Measurements from ENCODE around the gene ATP5IF1. TPM values are rescaled to one million over a fixed set of nuclear protein-coding genes. Genes with fewer than 3 reads are reported as not detected.

ATP5IF1 gene
- total RNA-seq, result 100 to 1,000 TPM in 1 of 3 donors, 10 to 100 TPM in 2; 81.1 to 101 (median 91.1) TPM
- 116 TPM for total RNA-seq (2013)

GRCh38 chr1:28235755-28236655 lies at the start of gene ATP5IF1:
TSS of gene ATP5IF1 (plus strand) at chr1:28236124. CDS start at chr1:28236184, 60 bp downstream.
- Histone ChIP-seq H3K27ac (ENCODE audit: low read length) (peak within 1 kb of the TSS; percentile 66), H3K36me3 (ENCODE audit: control insufficient read depth, insufficient read depth, low read length) (peaks cover 6% of the 10 kb centered on the region), H3K4me1 (ENCODE audit: control insufficient read depth, insufficient read depth, low read length) (peaks cover 39% of the 10 kb centered on the region), H3K9me3 (ENCODE audit: control insufficient read depth, insufficient read depth, low read length) (no peaks in the 10 kb centered on the region), H3K27me3 (ENCODE audit: control insufficient read depth, insufficient read depth, low read length) (no peaks in the 10 kb centered on the region), H3K4me3 (ENCODE audit: low read length) (peak within 1 kb of the TSS; percentile 76)
- H3K9me3 Mint-ChIP-seq, result no peaks in the 10 kb centered on the region
- H3K4me1 Mint-ChIP-seq, result peaks cover 12 to 13% of the 10 kb centered on the region in 2 donors
- intact Hi-C loops (cut with micrococcal nuclease), result loop anchor here (1.0 kb wide), 2 partner anchors 10 to 23 kb away; partner anchors contain the start of gene SESN2
- no peak within 1 kb of the TSS for H3K4me3 Mint-ChIP-seq
- no peaks in the 10 kb centered on the region for H3K27me3 Mint-ChIP-seq (ENCODE audit: low read depth in 2 of 2)
- H3K36me3 Mint-ChIP-seq, result no peaks in the 10 kb centered on the region
- H3K27ac Mint-ChIP-seq, result no peak within 1 kb of the TSS
- TF ChIP-seq, protein P1, sequence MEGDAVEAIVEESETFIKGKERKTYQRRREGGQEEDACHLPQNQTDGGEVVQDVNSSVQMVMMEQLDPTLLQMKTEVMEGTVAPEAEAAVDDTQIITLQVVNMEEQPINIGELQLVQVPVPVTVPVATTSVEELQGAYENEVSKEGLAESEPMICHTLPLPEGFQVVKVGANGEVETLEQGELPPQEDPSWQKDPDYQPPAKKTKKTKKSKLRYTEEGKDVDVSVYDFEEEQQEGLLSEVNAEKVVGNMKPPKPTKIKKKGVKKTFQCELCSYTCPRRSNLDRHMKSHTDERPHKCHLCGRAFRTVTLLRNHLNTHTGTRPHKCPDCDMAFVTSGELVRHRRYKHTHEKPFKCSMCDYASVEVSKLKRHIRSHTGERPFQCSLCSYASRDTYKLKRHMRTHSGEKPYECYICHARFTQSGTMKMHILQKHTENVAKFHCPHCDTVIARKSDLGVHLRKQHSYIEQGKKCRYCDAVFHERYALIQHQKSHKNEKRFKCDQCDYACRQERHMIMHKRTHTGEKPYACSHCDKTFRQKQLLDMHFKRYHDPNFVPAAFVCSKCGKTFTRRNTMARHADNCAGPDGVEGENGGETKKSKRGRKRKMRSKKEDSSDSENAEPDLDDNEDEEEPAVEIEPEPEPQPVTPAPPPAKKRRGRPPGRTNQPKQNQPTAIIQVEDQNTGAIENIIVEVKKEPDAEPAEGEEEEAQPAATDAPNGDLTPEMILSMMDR (IDR thresholded peaks at IDR 0.05), result no peak
- under 1% methylated on average over 60 of the region's 60 CpGs for WGBS (ENCODE audit: insufficient coverage)
- ATAC-seq, result peak; percentile 94 to 98 (median 95)
- peak; percentile 91 to 98 for DNase-seq

GRCh38 chr1:28190337-28190979 lies 45.5 kb upstream of the ATP5IF1 start:
- H3K36me3 Mint-ChIP-seq, result no peaks in the 10 kb centered on the region
- no peaks in the 10 kb centered on the region for H3K27me3 Mint-ChIP-seq (ENCODE audit: low read depth in 2 of 2)
- intact Hi-C loops (cut with micrococcal nuclease), result no loop called here
- WGBS (ENCODE audit: insufficient coverage), result 73% methylated on average over 3 of the region's 3 CpGs
- Histone ChIP-seq H3K4me3 (ENCODE audit: low read length) (no peak overlapping the region), H3K36me3 (ENCODE audit: control insufficient read depth, insufficient read depth, low read length) (no peaks in the 10 kb centered on the region), H3K9me3 (ENCODE audit: control insufficient read depth, insufficient read depth, low read length) (no peaks in the 10 kb centered on the region), H3K27ac (ENCODE audit: low read length) (no peak overlapping the region), H3K27me3 (ENCODE audit: control insufficient read depth, insufficient read depth, low read length) (no peaks in the 10 kb centered on the region), H3K4me1 (ENCODE audit: control insufficient read depth, insufficient read depth, low read length) (peaks cover 22% of the 10 kb centered on the region)
- DNase-seq (no peak), ATAC-seq (no peak)
- TF ChIP-seq, protein P1 (IDR thresholded peaks at IDR 0.05), result no peak
- no peak overlapping the region for H3K4me3 Mint-ChIP-seq
- H3K27ac Mint-ChIP-seq, result no peak overlapping the region
- no peaks in the 10 kb centered on the region for H3K9me3 Mint-ChIP-seq
- H3K4me1 Mint-ChIP-seq, result peaks cover 17 to 22% of the 10 kb centered on the region in 2 donors

DNA sequence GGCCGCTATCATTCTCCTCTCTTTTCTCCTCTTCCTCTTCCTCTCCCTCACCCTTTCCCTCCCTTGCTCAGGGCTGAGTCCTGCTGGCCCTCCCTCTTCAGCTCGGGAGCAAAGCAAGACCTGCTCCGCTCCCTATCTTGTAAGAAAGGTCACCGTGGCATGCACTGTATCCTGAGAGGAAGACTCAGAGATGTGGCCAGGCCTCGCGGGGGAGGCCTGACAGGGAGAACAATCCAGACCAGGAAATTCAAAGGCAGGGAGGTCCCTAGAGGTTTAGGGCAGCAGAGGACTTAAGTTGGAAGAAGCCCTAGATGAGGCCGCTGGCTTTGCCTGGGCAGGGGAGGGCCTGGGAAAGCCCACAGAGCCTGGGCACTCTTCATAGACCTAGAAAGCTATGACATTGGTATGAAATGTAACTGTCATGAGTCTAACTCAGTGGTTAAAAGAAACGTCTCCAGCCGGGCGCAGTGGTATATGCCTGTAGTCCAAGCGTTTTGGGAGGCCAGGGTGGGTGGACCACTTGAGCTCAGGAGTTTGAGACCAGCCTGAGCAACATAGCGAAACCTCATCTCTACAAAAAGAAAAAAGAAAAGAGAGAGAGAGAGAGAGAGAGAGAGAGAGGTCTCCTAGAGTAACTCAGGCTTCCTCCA lies 44.8 kb upstream of the ATP5IF1 start:
- 93% methylated on average over 10 of the region's 12 CpGs for WGBS (ENCODE audit: insufficient coverage)
- peaks cover 20 to 23% of the 10 kb centered on the region in 2 donors for H3K4me1 Mint-ChIP-seq
- DNase-seq (no peak), ATAC-seq (no peak)
- Histone ChIP-seq H3K36me3 (ENCODE audit: control insufficient read depth, insufficient read depth, low read length) (no peaks in the 10 kb centered on the region), H3K4me3 (ENCODE audit: low read length) (no peak overlapping the region), H3K4me1 (ENCODE audit: control insufficient read depth, insufficient read depth, low read length) (peaks cover 28% of the 10 kb centered on the region), H3K27me3 (ENCODE audit: control insufficient read depth, insufficient read depth, low read length) (no peaks in the 10 kb centered on the region), H3K9me3 (ENCODE audit: control insufficient read depth, insufficient read depth, low read length) (no peaks in the 10 kb centered on the region), H3K27ac (ENCODE audit: low read length) (no peak overlapping the region)
- H3K4me3 Mint-ChIP-seq, result no peak overlapping the region
- no peak overlapping the region for H3K27ac Mint-ChIP-seq
- TF ChIP-seq, protein P1 (IDR thresholded peaks at IDR 0.05), result no peak
- H3K36me3 Mint-ChIP-seq, result no peaks in the 10 kb centered on the region
- no peaks in the 10 kb centered on the region for H3K27me3 Mint-ChIP-seq (ENCODE audit: low read depth in 2 of 2)
- H3K9me3 Mint-ChIP-seq, result no peaks in the 10 kb centered on the region
- intact Hi-C loops (cut with micrococcal nuclease), result no loop called here
